DND-41 (cell line): ENCODE results near the gene SLC30A7.

Source experiments
- CTCF ChIP-seq: IDR thresholded peaks from 2 replicates; pipeline ENCODE4 v1.5.1; 2012; ENCODE audit warnings: borderline replicate concordance, low read length, moderate library complexity, mild to moderate bottlenecking; ENCODE audit not compliant: poor library complexity, severe bottlenecking; ENCODE audit errors: extremely low read depth
- EZH2 ChIP-seq: IDR thresholded peaks from 3 replicates; pipeline ENCODE4 v1.6.1; 2012; ENCODE audit warnings: borderline replicate concordance, low read depth, mild to moderate bottlenecking, moderate library complexity, low read length, inconsistent platforms; ENCODE audit not compliant: severe bottlenecking

GRCh38 chr1:100861379-100861778, 34.5 kb upstream of the SLC30A7 start:
- TF ChIP-seq CTCF (no peak), EZH2 (no peak)
